ENCODE results near the gene NOTCH3. TPM values are rescaled to one million over a fixed set of nuclear protein-coding genes. Genes with fewer than 3 reads are reported as not detected.

NOTCH3 gene
- total and polyA plus RNA-seq, 9 donors: 6.1 to 47.6 (median 17.9) TPM

DNA sequence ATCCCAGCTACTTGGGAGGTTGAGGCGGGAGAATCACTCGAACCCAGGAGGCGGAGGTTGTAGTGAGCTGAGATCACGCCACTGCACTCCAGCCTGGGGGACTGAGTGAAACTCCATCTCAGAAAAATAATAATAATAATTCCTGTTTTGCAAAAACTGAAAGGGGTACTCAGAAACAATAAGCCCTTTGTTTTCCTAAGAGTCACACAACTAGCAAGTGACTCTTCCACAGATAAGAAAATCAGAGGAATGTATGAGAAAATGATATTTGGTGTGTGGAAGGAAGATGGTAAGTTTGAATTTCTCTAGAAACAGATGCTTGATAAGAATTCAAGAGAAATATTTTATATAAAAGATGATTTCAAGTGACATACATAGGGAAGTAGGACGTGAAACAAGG, 58.5 kb downstream of the NOTCH3 start:
- Histone ChIP-seq H3K27ac (no peak overlapping the region), H3K4me3 (no peak overlapping the region), H3K36me3 (no peaks in the 10 kb centered on the region), H3K4me1 (ENCODE audit: insufficient read depth) (no peaks in the 10 kb centered on the region), H3K27me3 (no peaks in the 10 kb centered on the region), H3K9me3 (no peaks in the 10 kb centered on the region)
- intact Hi-C loops (cut with DNase I): loop anchor here in 1 of 4 donors (10.0 kb wide), 1 partner anchor 48 kb away; no protein-coding TSS in a partner anchor
- WGBS, 3 donors: 80 to 85% (median 82%) methylated on average over 5 of the region's 5 CpGs
- DNase-seq: no peak
- TF ChIP-seq POLR2A (IDR thresholded peaks at IDR 0.05): no peak
- no peak for TF ChIP-seq EP300 (IDR thresholded peaks at IDR 0.05)
- TF ChIP-seq, protein P1, sequence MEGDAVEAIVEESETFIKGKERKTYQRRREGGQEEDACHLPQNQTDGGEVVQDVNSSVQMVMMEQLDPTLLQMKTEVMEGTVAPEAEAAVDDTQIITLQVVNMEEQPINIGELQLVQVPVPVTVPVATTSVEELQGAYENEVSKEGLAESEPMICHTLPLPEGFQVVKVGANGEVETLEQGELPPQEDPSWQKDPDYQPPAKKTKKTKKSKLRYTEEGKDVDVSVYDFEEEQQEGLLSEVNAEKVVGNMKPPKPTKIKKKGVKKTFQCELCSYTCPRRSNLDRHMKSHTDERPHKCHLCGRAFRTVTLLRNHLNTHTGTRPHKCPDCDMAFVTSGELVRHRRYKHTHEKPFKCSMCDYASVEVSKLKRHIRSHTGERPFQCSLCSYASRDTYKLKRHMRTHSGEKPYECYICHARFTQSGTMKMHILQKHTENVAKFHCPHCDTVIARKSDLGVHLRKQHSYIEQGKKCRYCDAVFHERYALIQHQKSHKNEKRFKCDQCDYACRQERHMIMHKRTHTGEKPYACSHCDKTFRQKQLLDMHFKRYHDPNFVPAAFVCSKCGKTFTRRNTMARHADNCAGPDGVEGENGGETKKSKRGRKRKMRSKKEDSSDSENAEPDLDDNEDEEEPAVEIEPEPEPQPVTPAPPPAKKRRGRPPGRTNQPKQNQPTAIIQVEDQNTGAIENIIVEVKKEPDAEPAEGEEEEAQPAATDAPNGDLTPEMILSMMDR (IDR thresholded peaks at IDR 0.05): no peak

DNA sequence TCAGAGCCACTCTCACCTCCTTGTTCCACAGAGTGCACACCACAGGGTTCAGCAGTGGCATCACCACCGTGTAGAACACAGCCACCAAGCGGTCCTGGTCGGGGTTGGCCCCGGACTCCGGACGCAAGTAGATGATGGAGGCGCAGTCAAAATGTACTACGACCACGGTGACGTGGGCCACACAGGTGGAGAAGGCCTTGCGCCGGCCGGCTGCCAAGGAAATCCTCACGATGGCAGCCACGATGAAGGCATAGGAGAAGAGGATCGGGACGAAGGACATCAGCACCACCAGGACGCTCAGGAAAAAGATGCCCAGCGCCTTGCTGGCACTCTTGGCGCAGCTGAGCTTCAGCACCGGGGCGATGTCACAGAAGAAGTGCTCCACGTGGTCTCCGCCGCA, 59.7 kb downstream of the NOTCH3 start:
- 89 to 93% (median 91%) methylated on average over 25 of the region's 25 CpGs for WGBS, 3 donors
- Histone ChIP-seq H3K4me3 (no peak overlapping the region), H3K27ac (no peak overlapping the region), H3K4me1 (ENCODE audit: insufficient read depth) (no peaks in the 10 kb centered on the region), H3K27me3 (no peaks in the 10 kb centered on the region), H3K36me3 (no peaks in the 10 kb centered on the region), H3K9me3 (no peaks in the 10 kb centered on the region)
- intact Hi-C loops (cut with DNase I): loop anchor here in 1 of 4 donors (10.0 kb wide), 1 partner anchor 46 kb away; no protein-coding TSS in a partner anchor
- DNase-seq: no peak
- TF ChIP-seq, protein P1 (IDR thresholded peaks at IDR 0.05): no peak
- no peak for TF ChIP-seq POLR2A (IDR thresholded peaks at IDR 0.05)
- TF ChIP-seq EP300 (IDR thresholded peaks at IDR 0.05): no peak

DNA sequence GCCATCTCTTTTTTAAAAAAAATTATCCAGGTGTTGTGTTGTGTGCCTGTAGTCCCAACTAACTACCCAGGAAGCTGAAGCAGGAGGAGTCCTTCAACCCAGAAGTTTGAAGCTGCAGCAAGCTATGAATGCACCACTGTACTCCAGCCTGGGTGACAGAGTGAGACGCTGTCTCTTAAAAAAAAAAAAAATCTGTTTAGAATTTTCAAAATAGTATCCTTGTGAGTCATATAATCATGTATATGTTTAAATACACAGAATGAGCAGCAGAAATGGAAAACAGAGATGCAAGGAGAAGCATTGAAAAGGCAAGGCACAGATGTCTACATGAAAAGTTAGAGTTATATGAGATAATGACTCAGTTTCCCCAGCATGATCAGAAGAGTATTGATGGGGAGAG, 62.4 kb downstream of the NOTCH3 start:
- Histone ChIP-seq H3K4me1 (ENCODE audit: insufficient read depth) (no peaks in the 10 kb centered on the region), H3K36me3 (no peaks in the 10 kb centered on the region), H3K9me3 (no peaks in the 10 kb centered on the region), H3K4me3 (no peak overlapping the region), H3K27me3 (no peaks in the 10 kb centered on the region), H3K27ac (no peak overlapping the region)
- no peak for TF ChIP-seq EP300 (IDR thresholded peaks at IDR 0.05)
- no peak for TF ChIP-seq POLR2A (IDR thresholded peaks at IDR 0.05)
- TF ChIP-seq, protein P1 (IDR thresholded peaks at IDR 0.05): no peak
- 48 to 63% (median 59%) methylated on average over 1 of the region's 1 CpG for WGBS, 3 donors
- DNase-seq: no peak
- intact Hi-C loops (cut with DNase I): no loop called here

DNA sequence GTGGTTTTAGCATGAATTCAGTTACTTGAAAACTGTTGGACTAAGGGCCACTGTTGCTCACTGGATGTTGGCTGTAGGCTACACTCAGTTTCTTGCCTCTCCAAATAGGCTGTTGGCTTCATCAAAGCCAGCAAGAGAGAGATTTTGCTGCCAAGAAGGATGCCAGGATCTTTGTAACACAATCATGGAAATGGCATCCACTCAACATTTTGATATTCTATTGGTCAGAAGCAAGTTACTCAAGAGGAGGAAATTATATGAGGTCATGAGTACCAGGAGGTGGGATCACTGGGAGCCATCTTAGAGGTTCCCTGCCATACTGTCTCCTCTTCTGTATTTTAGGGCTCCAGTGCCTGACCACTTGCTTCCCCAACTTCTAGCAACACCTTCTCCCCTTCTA, 63.0 kb downstream of the NOTCH3 start:
- Histone ChIP-seq H3K27me3 (no peaks in the 10 kb centered on the region), H3K27ac (no peak overlapping the region), H3K4me3 (no peak overlapping the region), H3K4me1 (ENCODE audit: insufficient read depth) (no peaks in the 10 kb centered on the region), H3K9me3 (no peaks in the 10 kb centered on the region), H3K36me3 (no peaks in the 10 kb centered on the region)
- intact Hi-C loops (cut with DNase I): no loop called here
- TF ChIP-seq EP300 (IDR thresholded peaks at IDR 0.05) (no peak), POLR2A (IDR thresholded peaks at IDR 0.05) (no peak)
- TF ChIP-seq, protein P1 (IDR thresholded peaks at IDR 0.05): no peak
- no peak for DNase-seq

All from ovary (tissue), 9 donors.